Measurements from ENCODE around the gene CABLES1. TPM values are rescaled to one million over a fixed set of nuclear protein-coding genes. Genes with fewer than 3 reads are reported as not detected.

Gene CABLES1
- polyA plus RNA-seq, 2 of the 4 experiments (the other 2 are of a cell fraction): 4.5 to 8.6 TPM

DNA sequence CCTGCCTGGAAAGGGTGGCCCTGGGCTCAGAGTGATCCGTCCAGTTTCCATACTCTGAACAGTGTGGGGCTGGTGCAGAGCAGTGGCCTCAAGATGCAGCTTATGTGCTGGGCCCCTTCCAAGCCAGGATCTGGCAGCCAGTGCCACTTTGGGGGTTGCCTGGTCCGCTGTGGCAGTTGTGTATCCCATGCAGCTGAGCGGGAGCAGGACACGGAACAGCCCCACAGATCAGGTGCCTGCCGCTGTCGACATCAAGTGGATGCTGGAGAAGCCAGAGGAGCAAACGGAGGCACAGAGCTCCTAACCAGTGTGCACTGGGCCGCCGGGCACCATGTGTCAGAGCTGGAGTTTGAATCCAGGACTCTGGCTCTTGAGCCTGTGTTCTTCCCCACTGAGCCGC, 112.0 kb downstream of the CABLES1 start:
- FAIRE-seq (no peak), DNase-seq (ENCODE audit: low read depth in 1 of 2, low spot score in 1 of 2) (no peak), ATAC-seq (no peak)
- WGBS (ENCODE audit: missing lambda C conversion rate): 97% methylated on average over 7 of the region's 10 CpGs
- Histone ChIP-seq H3K4me2 (no peak overlapping the region), H3K4me3 (no peak overlapping the region), H3K27ac (no peak overlapping the region), H3K4me1 (no peaks in the 10 kb centered on the region), H3K9me3 (peaks cover 5% of the 10 kb centered on the region; the same call in 1 of the 3 replicates)
- CTCF ChIA-PET: interaction anchor here (1.4 kb wide), 1 partner anchor 164 kb away, joined by 4 read pairs; no protein-coding TSS in a partner anchor
- POLR2A ChIA-PET: no interaction called here
- TF ChIP-seq KDM5A (IDR thresholded peaks at IDR 0.05) (no peak), POLR2AphosphoS2 (conservative IDR thresholded peaks at IDR 0.05; ENCODE audit: low read length) (no peak), MAX (IDR thresholded peaks at IDR 0.05) (no peak), CBX8 (IDR thresholded peaks at IDR 0.05) (no peak), KDM1A (IDR thresholded peaks at IDR 0.05; ENCODE audit: low read depth) (no peak), RARB (CRISPR knock-in tag; IDR thresholded peaks at IDR 0.05) (no peak)

DNA sequence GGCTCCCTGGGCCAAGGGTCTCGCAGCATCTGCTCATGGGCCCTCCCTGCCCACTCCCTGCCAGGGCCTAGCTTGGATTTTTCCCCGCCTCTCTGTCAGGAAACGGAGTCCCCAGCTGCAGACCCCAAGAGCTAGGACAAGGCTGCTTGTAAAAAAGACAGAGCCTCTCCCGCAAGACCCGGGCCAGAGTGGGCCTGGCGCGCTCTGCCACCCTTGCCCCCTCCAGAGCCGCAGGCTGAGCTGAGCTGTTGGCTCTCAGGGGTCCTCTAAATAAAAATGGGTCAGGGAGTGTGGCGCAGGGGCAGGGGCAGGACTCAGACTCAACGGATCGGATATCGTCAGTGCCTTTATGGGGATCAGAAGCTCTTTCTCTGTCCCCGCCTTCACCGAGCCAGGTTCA, 112.6 kb downstream of the CABLES1 start:
- CTCF ChIA-PET: interaction anchor here (1.4 kb wide), 1 partner anchor 164 kb away, joined by 4 read pairs; no protein-coding TSS in a partner anchor
- Histone ChIP-seq H3K4me2 (no peak overlapping the region), H3K4me1 (no peaks in the 10 kb centered on the region), H3K4me3 (no peak overlapping the region), H3K27ac (no peak overlapping the region), H3K9me3 (peaks cover 5% of the 10 kb centered on the region; the same call in 1 of the 3 replicates)
- DNase-seq (ENCODE audit: low read depth in 1 of 2, low spot score in 1 of 2) (no peak), FAIRE-seq (no peak), ATAC-seq (no peak)
- WGBS (ENCODE audit: missing lambda C conversion rate): 93% methylated on average over 10 of the region's 14 CpGs
- no peak for TF ChIP-seq MYC (IDR thresholded peaks at IDR 0.05; ENCODE audit: borderline replicate concordance, low read length)
- no peak for TF ChIP-seq FOXS1 (CRISPR knock-in tag; IDR thresholded peaks at IDR 0.05)
- TF ChIP-seq ZC3H11A (IDR thresholded peaks at IDR 0.05): no peak
- POLR2A ChIA-PET: no interaction called here

GRCh38 chr18:23248826-23249225, 113.5 kb downstream of the CABLES1 start:
- ChIA-PET CTCF (interaction anchor here (1.0 kb wide), 1 partner anchor 163 kb away, joined by 3 read pairs; no protein-coding TSS in a partner anchor), POLR2A (no interaction called here)
- peaks cover 5% of the 10 kb centered on the region; the same call in 1 of the 3 replicates for H3K9me3 ChIP-seq
- DNase-seq (ENCODE audit: low read depth in 1 of 2, low spot score in 1 of 2) (no peak), FAIRE-seq (no peak), ATAC-seq (no peak)
- H3K4me1 ChIP-seq: no peaks in the 10 kb centered on the region
- 83% methylated on average over 1 of the region's 2 CpGs for WGBS (ENCODE audit: missing lambda C conversion rate)
- H3K4me3 ChIP-seq: no peak overlapping the region
- no peak overlapping the region for H3K4me2 ChIP-seq
- no peak overlapping the region for H3K27ac ChIP-seq
- TF ChIP-seq, protein P1, sequence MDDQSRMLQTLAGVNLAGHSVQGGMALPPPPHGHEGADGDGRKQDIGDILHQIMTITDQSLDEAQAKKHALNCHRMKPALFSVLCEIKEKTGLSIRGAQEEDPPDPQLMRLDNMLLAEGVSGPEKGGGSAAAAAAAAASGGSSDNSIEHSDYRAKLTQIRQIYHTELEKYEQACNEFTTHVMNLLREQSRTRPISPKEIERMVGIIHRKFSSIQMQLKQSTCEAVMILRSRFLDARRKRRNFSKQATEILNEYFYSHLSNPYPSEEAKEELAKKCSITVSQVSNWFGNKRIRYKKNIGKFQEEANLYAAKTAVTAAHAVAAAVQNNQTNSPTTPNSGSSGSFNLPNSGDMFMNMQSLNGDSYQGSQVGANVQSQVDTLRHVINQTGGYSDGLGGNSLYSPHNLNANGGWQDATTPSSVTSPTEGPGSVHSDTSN (IDR thresholded peaks at IDR 0.05): no peak
- TF ChIP-seq CHD4 (IDR thresholded peaks at IDR 0.05; ENCODE audit: borderline replicate concordance): no peak

DNA sequence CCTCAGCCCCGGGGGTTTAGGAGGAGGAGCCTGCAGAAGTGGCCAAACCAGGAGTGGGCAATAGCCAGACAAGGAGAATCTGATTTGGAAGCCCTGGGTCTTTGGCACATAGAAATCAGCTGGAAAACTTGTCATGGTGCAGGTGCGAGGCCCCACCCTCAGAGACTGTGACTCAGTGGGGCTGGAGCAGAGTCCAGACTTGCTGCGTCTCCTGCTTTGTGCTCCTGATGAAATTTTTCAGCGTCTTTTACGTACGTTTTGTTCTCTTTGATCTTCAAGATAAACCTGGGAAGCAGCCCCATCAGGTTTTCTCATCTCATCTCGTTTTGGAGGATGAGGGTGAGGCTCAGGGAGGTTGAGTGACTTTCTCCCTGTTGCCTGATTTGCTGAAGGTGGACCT, 114.1 kb downstream of the CABLES1 start:
- 90% methylated on average over 7 of the region's 7 CpGs for WGBS (ENCODE audit: missing lambda C conversion rate)
- TF ChIP-seq TFCP2L1 (CRISPR knock-in tag; IDR thresholded peaks at IDR 0.05) (no peak), ELK1 (IDR thresholded peaks at IDR 0.05; ENCODE audit: low read depth, low read length) (no peak), POLR2AphosphoS2 (conservative IDR thresholded peaks at IDR 0.05; ENCODE audit: low read length) (no peak), KDM1A (IDR thresholded peaks at IDR 0.05; ENCODE audit: low read depth) (no peak), SREBF2 (IDR thresholded peaks at IDR 0.05) (no peak), HOXA7 (CRISPR knock-in tag; IDR thresholded peaks at IDR 0.05) (no peak), ZC3H11A (IDR thresholded peaks at IDR 0.05) (no peak), GATA3 (IDR thresholded peaks at IDR 0.05; ENCODE audit: borderline replicate concordance) (no peak), JUN (IDR thresholded peaks at IDR 0.05) (no peak), MAZ (IDR thresholded peaks at IDR 0.05; ENCODE audit: borderline replicate concordance, low read depth, low read length) (no peak), CHD2 (IDR thresholded peaks at IDR 0.05; ENCODE audit: low read length, partially characterized antibody) (no peak), ATOH8 (CRISPR knock-in tag; IDR thresholded peaks at IDR 0.05; ENCODE audit: low read depth) (no peak), FOXS1 (CRISPR knock-in tag; IDR thresholded peaks at IDR 0.05) (no peak), RNF2 (IDR thresholded peaks at IDR 0.05; ENCODE audit: borderline replicate concordance, low read depth) (no peak), MYC (IDR thresholded peaks at IDR 0.05; ENCODE audit: borderline replicate concordance, low read length) (no peak), CBX2 (IDR thresholded peaks at IDR 0.05; ENCODE audit: borderline replicate concordance, low read depth) (no peak)
- TF ChIP-seq, protein P2, sequence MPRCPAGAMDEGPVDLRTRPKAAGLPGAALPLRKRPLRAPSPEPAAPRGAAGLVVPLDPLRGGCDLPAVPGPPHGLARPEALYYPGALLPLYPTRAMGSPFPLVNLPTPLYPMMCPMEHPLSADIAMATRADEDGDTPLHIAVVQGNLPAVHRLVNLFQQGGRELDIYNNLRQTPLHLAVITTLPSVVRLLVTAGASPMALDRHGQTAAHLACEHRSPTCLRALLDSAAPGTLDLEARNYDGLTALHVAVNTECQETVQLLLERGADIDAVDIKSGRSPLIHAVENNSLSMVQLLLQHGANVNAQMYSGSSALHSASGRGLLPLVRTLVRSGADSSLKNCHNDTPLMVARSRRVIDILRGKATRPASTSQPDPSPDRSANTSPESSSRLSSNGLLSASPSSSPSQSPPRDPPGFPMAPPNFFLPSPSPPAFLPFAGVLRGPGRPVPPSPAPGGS (IDR thresholded peaks at IDR 0.05): no peak
- POLR2A ChIA-PET: no interaction called here
- ATAC-seq: no peak
- FAIRE-seq: no peak
- Histone ChIP-seq H3K9me3 (peaks cover 5% of the 10 kb centered on the region; the same call in 1 of the 3 replicates), H3K27ac (no peak overlapping the region), H3K4me3 (no peak overlapping the region), H3K4me1 (no peaks in the 10 kb centered on the region), H3K4me2 (no peak overlapping the region)
- no peak for DNase-seq (ENCODE audit: low read depth in 1 of 2, low spot score in 1 of 2)
- CTCF ChIA-PET: interaction anchor here (1.0 kb wide), 1 partner anchor 162 kb away, joined by 3 read pairs; no protein-coding TSS in a partner anchor
